ENCODE measurements around the gene ADGRG2. TPM values are rescaled to one million over a fixed set of nuclear protein-coding genes. Genes with fewer than 3 reads are reported as not detected.

Gene ADGRG2
- total RNA-seq, 2 donors from 2014 or later, result 5.9 to 9.4 TPM

DNA sequence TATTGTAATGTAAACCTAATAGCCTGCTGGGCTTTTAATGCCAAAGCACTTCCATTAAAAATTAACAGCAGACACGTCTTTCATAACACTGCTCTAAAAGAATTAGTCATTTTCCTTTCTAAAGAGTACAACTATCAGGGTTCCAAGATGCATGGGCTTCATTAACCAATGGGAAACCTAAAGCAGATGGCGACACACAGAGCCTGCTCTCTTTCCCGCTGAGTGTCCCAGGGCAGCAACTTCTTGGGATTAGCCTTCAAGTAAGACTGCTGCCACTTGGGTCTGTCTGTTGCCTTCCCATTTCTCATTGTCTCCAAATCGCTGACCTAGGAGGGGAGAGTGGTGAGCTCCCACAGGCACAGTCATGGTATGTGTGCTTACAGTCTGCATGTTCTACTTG is 124.4 kb downstream of the ADGRG2 start:
- no peak for TF ChIP-seq CTCF (conservative IDR thresholded peaks at IDR 0.05)
- no peak overlapping the region for H3K4me3 Mint-ChIP-seq
- WGBS, 2 experiments (ENCODE audit: insufficient coverage in 1 of 2, insufficient read length in 1 of 2), result 50% methylated on average over 4 of the region's 4 CpGs; no CpG with 5 or more reads in 1 of the 2 experiments

GRCh38 chrX:18996536-18996935 is 125.7 kb downstream of the ADGRG2 start:
- Mint-ChIP-seq H3K36me3 (ENCODE audit: low read depth) (peaks cover 4% of the 10 kb centered on the region), H3K4me1 (no peaks in the 10 kb centered on the region), H3K4me3 (no peak overlapping the region), H3K27ac (peak overlapping the region; percentile 27), H3K9me3 (peaks cover 43% of the 10 kb centered on the region), H3K27me3 (ENCODE audit: insufficient read depth) (no peaks in the 10 kb centered on the region)
- no peak overlapping the region for H3K27ac ChIP-seq (ENCODE audit: low read depth, low read length)
- H3K9me3 ChIP-seq (ENCODE audit: control insufficient read depth, low read length), result no peaks in the 10 kb centered on the region
- no peaks in the 10 kb centered on the region for H3K36me3 ChIP-seq (ENCODE audit: control insufficient read depth, insufficient read depth, low read length)
- no peaks in the 10 kb centered on the region for H3K27me3 ChIP-seq (ENCODE audit: control insufficient read depth, insufficient read depth, low read length, poor library complexity, severe bottlenecking)
- H3K9ac ChIP-seq (ENCODE audit: extremely low read depth, low read length, poor library complexity, severe bottlenecking), result no peak overlapping the region
- H3K4me1 ChIP-seq (ENCODE audit: control insufficient read depth, insufficient read depth, low read length), result no peaks in the 10 kb centered on the region
- no peak for TF ChIP-seq CTCF (conservative IDR thresholded peaks at IDR 0.05)
- no peak overlapping the region for H3K4me3 ChIP-seq (ENCODE audit: low read length)
- DNase-seq, result no peak

More for the DNA sequence above, 124.4 kb downstream of the ADGRG2 start:
- H3K27me3 ChIP-seq (ENCODE audit: control insufficient read depth, insufficient read depth, low read length, poor library complexity, severe bottlenecking), result no peaks in the 10 kb centered on the region
- H3K4me1 ChIP-seq (ENCODE audit: control insufficient read depth, insufficient read depth, low read length), result no peaks in the 10 kb centered on the region
- peak; percentile 54 for DNase-seq
- H3K4me1 Mint-ChIP-seq, result no peaks in the 10 kb centered on the region
- H3K27ac ChIP-seq (ENCODE audit: low read depth, low read length), result no peak overlapping the region
- no peaks in the 10 kb centered on the region for H3K36me3 ChIP-seq (ENCODE audit: control insufficient read depth, insufficient read depth, low read length)
- no peaks in the 10 kb centered on the region for H3K27me3 Mint-ChIP-seq (ENCODE audit: insufficient read depth)
- H3K36me3 Mint-ChIP-seq (ENCODE audit: low read depth), result peaks cover 6% of the 10 kb centered on the region
- peaks cover 44% of the 10 kb centered on the region for H3K9me3 Mint-ChIP-seq
- no peak overlapping the region for H3K27ac Mint-ChIP-seq
- H3K9ac ChIP-seq (ENCODE audit: extremely low read depth, low read length, poor library complexity, severe bottlenecking), result no peak overlapping the region
- H3K4me3 ChIP-seq (ENCODE audit: low read length), result no peak overlapping the region
- no peaks in the 10 kb centered on the region for H3K9me3 ChIP-seq (ENCODE audit: control insufficient read depth, low read length)

DNA sequence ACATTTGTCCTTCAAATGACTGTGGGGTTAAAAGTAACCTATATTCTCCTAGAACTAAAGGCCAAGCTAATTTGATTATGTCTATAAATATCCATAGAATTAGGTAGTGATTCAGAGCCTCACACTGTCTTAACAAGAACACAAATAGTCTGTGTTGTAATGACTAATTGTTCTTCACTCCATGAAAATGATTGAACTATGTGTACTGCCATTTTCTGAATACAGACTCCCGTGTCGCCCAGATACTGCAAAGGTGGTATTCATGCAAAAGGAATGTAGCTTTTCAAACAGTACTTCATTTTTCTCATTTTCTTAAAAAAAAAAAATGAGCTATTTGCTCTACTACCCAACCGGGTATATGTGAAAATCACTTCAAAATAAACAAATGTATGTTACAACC is 127.0 kb downstream of the ADGRG2 start:
- Mint-ChIP-seq H3K27ac (no peak overlapping the region), H3K4me3 (no peak overlapping the region), H3K27me3 (ENCODE audit: insufficient read depth) (no peaks in the 10 kb centered on the region), H3K4me1 (no peaks in the 10 kb centered on the region), H3K36me3 (ENCODE audit: low read depth) (no peaks in the 10 kb centered on the region), H3K9me3 (peaks cover 34% of the 10 kb centered on the region)
- no peak for TF ChIP-seq CTCF (conservative IDR thresholded peaks at IDR 0.05)
- Histone ChIP-seq H3K27me3 (ENCODE audit: control insufficient read depth, insufficient read depth, low read length, poor library complexity, severe bottlenecking) (no peaks in the 10 kb centered on the region), H3K27ac (ENCODE audit: low read depth, low read length) (no peak overlapping the region), H3K9me3 (ENCODE audit: control insufficient read depth, low read length) (no peaks in the 10 kb centered on the region), H3K4me3 (ENCODE audit: low read length) (no peak overlapping the region), H3K9ac (ENCODE audit: extremely low read depth, low read length, poor library complexity, severe bottlenecking) (no peak overlapping the region), H3K36me3 (ENCODE audit: control insufficient read depth, insufficient read depth, low read length) (no peaks in the 10 kb centered on the region), H3K4me1 (ENCODE audit: control insufficient read depth, insufficient read depth, low read length) (no peaks in the 10 kb centered on the region)
- WGBS, 2 experiments (ENCODE audit: insufficient coverage in 1 of 2, insufficient read length in 1 of 2), result 92% methylated on average over 3 of the region's 3 CpGs; no CpG with 5 or more reads in 1 of the 2 experiments
- DNase-seq, result no peak

Data from endodermal cell (in vitro differentiated cells).